T-helper 1 cell treated with Interleukin-12 subunit alpha and Interleukin-12 subunit beta and Interleukin-4 antibody, amounts not matched to agents 30 μg/mL and 1 μg/mL, for 36 hours (primary cell): ENCODE data around the gene ADSS1.

Source experiments
- H3K27ac Mint-ChIP-seq: one replicate; pipeline ENCODE4 v1.8.0; 2021; ENCODE audit warnings: mild to moderate bottlenecking, mixed read lengths
- H3K27me3 Mint-ChIP-seq: one replicate; pipeline ENCODE4 v1.8.0; 2021; ENCODE audit warnings: low read depth, mixed read lengths
- H3K36me3 Mint-ChIP-seq: one replicate; pipeline ENCODE4 v1.8.0; 2021; ENCODE audit warnings: low read depth, mixed read lengths
- H3K4me1 Mint-ChIP-seq: one replicate; pipeline ENCODE4 v1.8.0; 2021; ENCODE audit warnings: low read depth, mixed read lengths
- H3K4me3 Mint-ChIP-seq: one replicate; pipeline ENCODE4 v1.8.0; 2021; ENCODE audit warnings: mild to moderate bottlenecking, moderate library complexity, mixed read lengths
- H3K9me3 Mint-ChIP-seq: one replicate; pipeline ENCODE4 v1.8.0; 2021; ENCODE audit warnings: mixed read lengths

ADSS1 gene

DNA sequence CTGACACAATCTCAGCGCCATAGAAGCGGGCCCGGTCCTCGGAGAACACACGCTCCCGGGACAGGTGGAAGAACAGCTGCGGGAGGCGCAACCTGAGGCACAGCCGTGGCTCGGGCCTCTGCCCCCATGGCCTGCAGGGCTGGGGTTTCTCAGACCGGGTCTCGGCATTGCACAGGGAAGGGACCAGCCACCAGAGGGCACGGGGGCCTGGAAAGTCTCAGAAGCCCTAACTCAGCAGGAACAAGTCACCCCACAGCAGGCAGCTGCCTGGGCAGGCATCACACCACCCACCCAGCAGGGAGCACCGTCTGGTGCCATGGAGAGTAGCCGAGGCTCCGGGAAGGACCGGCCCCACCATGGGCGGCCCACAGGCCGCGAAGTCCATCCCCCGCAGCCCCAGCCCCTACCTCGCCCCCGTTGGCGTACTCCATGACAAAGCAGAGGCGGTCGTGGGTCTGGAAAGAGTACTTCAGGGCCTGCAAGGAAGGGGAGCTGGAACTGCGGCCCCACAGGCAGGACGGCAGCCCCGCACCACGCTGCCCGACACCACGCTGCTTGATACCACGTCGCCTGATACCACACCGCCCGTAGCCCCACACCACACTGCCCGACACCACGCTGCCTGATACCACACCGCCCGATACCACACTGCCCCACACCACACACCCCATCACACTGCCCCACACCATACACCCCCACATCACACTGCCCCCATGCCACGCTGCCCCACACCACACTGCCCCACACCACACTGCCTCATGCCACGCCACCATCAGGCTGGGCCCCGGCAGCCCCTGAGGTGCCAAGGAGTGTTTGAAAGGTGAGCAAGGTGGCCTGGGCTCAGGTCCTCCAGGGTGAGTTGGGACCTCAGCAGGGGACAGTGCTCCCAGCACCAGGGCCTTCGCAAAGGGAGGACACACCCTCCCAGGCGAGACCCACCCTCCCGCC is 49.8 kb downstream of the ADSS1 start:
- Mint-ChIP-seq H3K4me1 (peaks cover under 1% of the 10 kb centered on the region), H3K36me3 (peaks cover 28% of the 10 kb centered on the region), H3K4me3 (no peak overlapping the region), H3K27ac (no peak overlapping the region), H3K9me3 (peaks cover 5% of the 10 kb centered on the region), H3K27me3 (no peaks in the 10 kb centered on the region)

DNA sequence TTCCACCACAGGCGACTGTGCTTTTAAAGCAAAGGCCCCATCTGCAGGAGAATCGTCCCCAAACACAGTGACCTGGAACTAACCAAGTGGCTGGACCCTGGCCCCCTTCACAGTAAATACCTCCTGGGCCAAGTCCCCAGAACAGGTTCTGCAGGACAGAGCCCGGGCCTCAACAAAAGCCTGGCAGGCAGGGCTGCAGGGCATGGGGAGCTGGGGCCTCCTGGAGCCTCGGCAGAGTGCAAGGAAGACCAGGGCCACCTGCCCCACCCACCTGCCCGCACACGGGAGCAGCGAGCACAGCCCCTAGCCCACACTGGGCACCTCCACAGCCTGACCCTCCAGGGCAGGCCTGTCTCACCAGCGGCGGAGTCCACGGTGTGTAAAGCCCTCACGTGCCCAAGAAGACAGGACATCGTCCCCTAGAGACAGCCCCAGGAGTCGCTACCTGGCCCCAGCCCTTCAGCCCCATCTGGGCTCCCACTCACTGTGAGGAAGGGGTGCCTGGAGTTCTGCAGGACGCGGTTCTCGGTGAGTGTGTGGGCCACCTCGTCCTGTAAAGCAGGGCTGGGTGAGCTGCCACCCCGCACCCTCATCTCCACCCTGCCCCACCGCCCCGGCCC is 50.5 kb downstream of the ADSS1 start:
- Mint-ChIP-seq H3K27ac (no peak overlapping the region), H3K4me1 (no peaks in the 10 kb centered on the region), H3K9me3 (peaks cover 5% of the 10 kb centered on the region), H3K4me3 (no peak overlapping the region), H3K27me3 (no peaks in the 10 kb centered on the region), H3K36me3 (peaks cover 28% of the 10 kb centered on the region)

- H3K4me3 Mint-ChIP-seq: no peak overlapping the region
- H3K27me3 Mint-ChIP-seq: no peaks in the 10 kb centered on the region
- peaks cover 28% of the 10 kb centered on the region for H3K36me3 Mint-ChIP-seq
- H3K27ac Mint-ChIP-seq: no peak overlapping the region
- peaks cover 5% of the 10 kb centered on the region for H3K9me3 Mint-ChIP-seq
- no peaks in the 10 kb centered on the region for H3K4me1 Mint-ChIP-seq
Observed at GRCh38 chr14:104775073-104775489, 51.1 kb downstream of the ADSS1 start.

DNA sequence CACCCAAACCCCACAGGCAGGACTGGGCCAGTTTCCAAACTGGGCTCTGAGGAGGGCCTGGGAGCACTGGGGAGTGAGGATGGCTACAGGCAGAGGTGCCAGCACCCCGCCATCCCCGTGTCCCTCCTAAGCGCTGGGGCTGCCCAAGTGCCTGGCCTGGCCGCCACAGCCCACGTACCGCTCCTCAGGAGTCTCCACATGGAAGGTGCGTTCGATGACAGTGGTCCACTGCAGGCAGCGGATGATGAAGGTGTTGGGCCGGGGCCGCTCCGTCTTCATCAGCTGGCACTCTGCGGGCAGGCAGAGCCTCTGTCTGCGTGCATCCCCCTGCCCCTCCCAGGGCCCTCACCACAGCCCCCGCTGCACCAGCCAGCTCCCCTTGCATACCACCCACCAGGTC is 52.5 kb downstream of the ADSS1 start:
- Mint-ChIP-seq H3K27ac (no peak overlapping the region), H3K36me3 (peaks cover 19% of the 10 kb centered on the region), H3K9me3 (no peaks in the 10 kb centered on the region)

GRCh38 chr14:104776961-104777807 is 53.2 kb downstream of the ADSS1 start:
- H3K4me1 Mint-ChIP-seq: no peaks in the 10 kb centered on the region
- H3K27ac Mint-ChIP-seq: no peak overlapping the region
- H3K4me3 Mint-ChIP-seq: no peak overlapping the region
- H3K36me3 Mint-ChIP-seq: peaks cover 12% of the 10 kb centered on the region
- no peaks in the 10 kb centered on the region for H3K27me3 Mint-ChIP-seq
- H3K9me3 Mint-ChIP-seq: no peaks in the 10 kb centered on the region

More for the DNA sequence above, 52.5 kb downstream of the ADSS1 start:
- H3K27me3 Mint-ChIP-seq: no peaks in the 10 kb centered on the region
- H3K4me1 Mint-ChIP-seq: no peaks in the 10 kb centered on the region
- H3K4me3 Mint-ChIP-seq: no peak overlapping the region

- H3K9me3 Mint-ChIP-seq: no peaks in the 10 kb centered on the region
- H3K27me3 Mint-ChIP-seq: no peaks in the 10 kb centered on the region
- H3K4me1 Mint-ChIP-seq: no peaks in the 10 kb centered on the region
- H3K36me3 Mint-ChIP-seq: peaks cover 8% of the 10 kb centered on the region
- H3K4me3 Mint-ChIP-seq: no peak overlapping the region
- no peak overlapping the region for H3K27ac Mint-ChIP-seq
Observed at GRCh38 chr14:104777808-104778249, 53.8 kb downstream of the ADSS1 start.

GRCh38 chr14:104778694-104779331 is 54.8 kb downstream of the ADSS1 start:
- Mint-ChIP-seq H3K27ac (no peak overlapping the region), H3K9me3 (no peaks in the 10 kb centered on the region), H3K36me3 (peaks cover 6% of the 10 kb centered on the region), H3K27me3 (no peaks in the 10 kb centered on the region), H3K4me1 (no peaks in the 10 kb centered on the region), H3K4me3 (no peak overlapping the region)

DNA sequence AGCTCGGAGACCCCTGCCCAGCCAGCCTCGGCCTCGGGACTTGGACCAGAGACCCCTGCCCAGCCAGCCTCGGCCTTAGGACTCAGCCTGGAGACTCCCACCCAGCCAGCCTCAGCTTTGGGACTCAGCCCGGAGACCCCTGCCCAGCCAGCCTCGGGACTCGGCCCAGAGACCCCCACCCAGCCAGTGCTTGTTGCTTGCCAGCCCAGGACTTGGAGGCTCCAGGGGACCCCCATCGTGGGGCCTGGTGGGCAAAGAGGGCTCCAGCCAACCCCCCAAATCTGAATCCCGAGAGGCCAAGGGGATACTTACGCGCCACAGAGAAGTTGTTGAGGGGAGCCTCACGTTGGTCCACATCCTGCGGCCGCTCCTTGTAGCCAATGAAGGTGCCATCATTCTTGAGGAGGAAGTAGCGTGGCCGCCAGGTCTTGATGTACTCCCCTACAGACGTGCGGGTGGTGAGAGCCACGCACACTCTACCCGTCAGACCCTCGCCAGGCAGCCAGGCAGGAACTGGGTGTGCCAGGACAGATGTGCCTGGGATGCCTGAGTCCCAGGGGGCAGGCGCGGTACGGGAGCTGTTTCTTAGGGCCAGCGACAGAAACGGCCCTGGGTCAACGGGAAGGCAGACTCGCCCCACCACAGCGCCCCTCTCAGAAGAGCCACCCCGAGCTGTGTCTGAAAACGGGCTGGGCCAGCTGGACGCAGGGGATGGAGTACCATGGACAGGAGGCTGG is 55.9 kb downstream of the ADSS1 start:
- Mint-ChIP-seq H3K27me3 (no peaks in the 10 kb centered on the region), H3K27ac (no peak overlapping the region), H3K36me3 (peaks cover 6% of the 10 kb centered on the region), H3K4me1 (no peaks in the 10 kb centered on the region), H3K4me3 (no peak overlapping the region), H3K9me3 (no peaks in the 10 kb centered on the region)

DNA sequence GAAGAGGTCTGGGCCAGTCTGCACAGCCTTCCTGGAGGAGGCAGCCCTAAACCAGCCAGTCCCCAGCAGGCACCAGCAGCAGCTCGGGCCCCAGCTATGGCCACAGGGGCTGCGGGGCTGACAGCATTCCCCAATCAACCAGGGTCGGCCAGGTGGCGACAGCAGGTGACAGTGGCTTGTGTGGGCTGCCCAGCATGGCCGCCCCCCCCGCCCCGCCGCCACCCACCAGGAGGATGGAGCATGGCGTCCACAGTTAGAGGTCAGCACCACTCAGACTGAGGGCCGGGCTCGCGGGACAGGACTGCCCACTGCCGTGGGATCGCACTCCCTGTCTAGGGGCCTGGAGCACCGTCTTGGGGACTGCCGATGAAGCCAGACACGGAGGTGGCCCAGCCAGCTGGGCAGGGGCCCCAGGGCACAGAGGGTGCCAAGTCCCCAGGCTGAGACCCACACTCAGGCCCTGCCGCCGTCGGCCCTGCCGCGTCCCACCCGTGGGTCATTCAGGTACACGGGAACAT is 56.5 kb downstream of the ADSS1 start:
- peaks cover 6% of the 10 kb centered on the region for H3K36me3 Mint-ChIP-seq
- H3K4me1 Mint-ChIP-seq: no peaks in the 10 kb centered on the region
- no peak overlapping the region for H3K4me3 Mint-ChIP-seq
- no peak overlapping the region for H3K27ac Mint-ChIP-seq
- no peaks in the 10 kb centered on the region for H3K9me3 Mint-ChIP-seq
- no peaks in the 10 kb centered on the region for H3K27me3 Mint-ChIP-seq

- Mint-ChIP-seq H3K27ac (no peak overlapping the region), H3K4me3 (no peak overlapping the region), H3K36me3 (peaks cover 3% of the 10 kb centered on the region), H3K27me3 (no peaks in the 10 kb centered on the region), H3K9me3 (no peaks in the 10 kb centered on the region), H3K4me1 (no peaks in the 10 kb centered on the region)
Observed at GRCh38 chr14:104781271-104782077, 57.4 kb downstream of the ADSS1 start.

GRCh38 chr14:104782086-104782807 is 58.2 kb downstream of the ADSS1 start:
- Mint-ChIP-seq H3K36me3 (no peaks in the 10 kb centered on the region), H3K4me1 (no peaks in the 10 kb centered on the region), H3K4me3 (no peak overlapping the region), H3K27ac (no peak overlapping the region), H3K27me3 (no peaks in the 10 kb centered on the region), H3K9me3 (no peaks in the 10 kb centered on the region)

DNA sequence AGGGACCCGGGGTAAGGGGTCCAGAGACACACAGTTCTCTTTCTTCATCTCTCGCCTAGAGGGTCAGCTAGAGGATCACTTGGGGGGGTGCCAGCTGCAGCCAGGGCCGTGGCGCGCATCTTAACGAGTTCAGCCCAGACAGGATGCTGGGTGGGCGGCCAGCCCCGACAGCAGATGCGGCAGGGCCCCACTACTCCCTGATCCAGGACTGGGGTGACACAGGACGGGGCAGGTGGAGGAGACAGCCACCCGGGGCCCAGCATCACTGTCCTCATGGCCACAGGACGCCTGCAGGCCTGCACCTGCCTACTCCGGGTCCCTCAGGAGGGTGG is 58.7 kb downstream of the ADSS1 start:
- Mint-ChIP-seq H3K36me3 (no peaks in the 10 kb centered on the region), H3K4me1 (no peaks in the 10 kb centered on the region), H3K27me3 (no peaks in the 10 kb centered on the region), H3K27ac (no peak overlapping the region), H3K4me3 (no peak overlapping the region), H3K9me3 (no peaks in the 10 kb centered on the region)
